Right lobe of liver (tissue), 4 donors: ENCODE results near the gene MCM8.

Source experiments
- CTCF ChIP-seq, 4 donors: fragments of 200-600 bp in 3 of 4; fragments of 450-650 bp in 1 of 4; IDR thresholded peaks; one replicate each; pipeline versions ENCODE4 v1.5.1 to v1.8.0; 2016 to 2022; ENCODE audit warnings: antibody characterized with exemption in 4 of 4, mild to moderate bottlenecking in 2 of 4
- POLR2A ChIP-seq: fragments of 450-650 bp; IDR thresholded peaks from one replicate; pipeline ENCODE4 v1.6.1; 2017; ENCODE audit warnings: antibody characterized with exemption, mild to moderate bottlenecking
- donor health status: DM: no; HTN: no; CAD: no.
- donor health status: DM: no; HTN: no; CAD: no.
- donor health status: DM: no; HTN: yes; CAD: no.

- no peak for TF ChIP-seq CTCF (IDR thresholded peaks at IDR 0.05)
- no peak for TF ChIP-seq POLR2A
Measured at GRCh38 chr20:6039766-6040165, 89.3 kb downstream of the MCM8 start.
